Nephron (organoid): ENCODE data around the gene HACD1.

Source experiments
- H3K27ac Mint-ChIP-seq, 3 experiments: 2 replicates each; pipeline ENCODE4 v1.8.0; 2020; ENCODE audit warnings: mixed read lengths in 3 of 3, mild to moderate bottlenecking in 2 of 3, moderate library complexity in 1 of 3
- H3K27me3 Mint-ChIP-seq: 2 replicates; pipeline ENCODE4 v1.8.0; 2021; ENCODE audit warnings: low read depth, mild to moderate bottlenecking, moderate library complexity, mixed read lengths
- H3K36me3 Mint-ChIP-seq: 2 replicates; pipeline ENCODE4 v1.8.0; 2020; ENCODE audit warnings: low read depth, mixed read lengths
- H3K4me1 Mint-ChIP-seq: 2 replicates; pipeline ENCODE4 v1.8.0; 2020; ENCODE audit warnings: mixed read lengths
- H3K4me3 Mint-ChIP-seq, 3 experiments: 2 replicates each; pipeline ENCODE4 v1.8.0; 2020; ENCODE audit warnings: mild to moderate bottlenecking in 3 of 3, mixed read lengths in 3 of 3, moderate library complexity in 2 of 3
- H3K9me3 Mint-ChIP-seq: 2 replicates; pipeline ENCODE4 v1.8.0; 2020; ENCODE audit warnings: mixed read lengths
- TF ChIP-seq, protein P1 (sequence below), 3 experiments: fragments of 200-600 bp; sonication (generic); IDR thresholded peaks; one replicate each; pipeline ENCODE4 v1.5.0; 2021; ENCODE audit warnings: antibody characterized with exemption in 3 of 3; ENCODE audit not compliant: unreplicated experiment in 3 of 3

The HACD1 gene

DNA sequence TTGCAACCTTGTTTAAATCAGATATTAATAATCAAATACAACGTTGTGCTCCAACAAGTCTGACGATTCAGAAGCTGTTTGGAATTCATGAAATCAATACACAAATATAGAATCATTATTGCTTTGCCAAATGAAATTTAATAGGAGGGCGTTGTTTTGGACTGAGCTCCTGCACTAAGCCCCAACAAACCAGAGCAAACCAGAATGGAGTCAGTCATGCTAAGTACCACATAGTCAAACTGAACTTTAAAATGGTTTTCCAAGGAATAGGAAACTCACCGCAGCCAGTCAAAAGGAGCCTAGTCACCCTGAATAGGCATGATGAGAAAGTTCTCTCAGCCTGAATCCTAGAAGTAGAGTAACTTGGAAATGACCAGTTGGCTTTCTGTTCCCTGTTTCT, 53.7 kb downstream of the HACD1 start:
- H3K9me3 Mint-ChIP-seq: no peaks in the 10 kb centered on the region
- H3K36me3 Mint-ChIP-seq: no peaks in the 10 kb centered on the region
- H3K4me1 Mint-ChIP-seq: peaks cover 36% of the 10 kb centered on the region
- TF ChIP-seq, protein P1, sequence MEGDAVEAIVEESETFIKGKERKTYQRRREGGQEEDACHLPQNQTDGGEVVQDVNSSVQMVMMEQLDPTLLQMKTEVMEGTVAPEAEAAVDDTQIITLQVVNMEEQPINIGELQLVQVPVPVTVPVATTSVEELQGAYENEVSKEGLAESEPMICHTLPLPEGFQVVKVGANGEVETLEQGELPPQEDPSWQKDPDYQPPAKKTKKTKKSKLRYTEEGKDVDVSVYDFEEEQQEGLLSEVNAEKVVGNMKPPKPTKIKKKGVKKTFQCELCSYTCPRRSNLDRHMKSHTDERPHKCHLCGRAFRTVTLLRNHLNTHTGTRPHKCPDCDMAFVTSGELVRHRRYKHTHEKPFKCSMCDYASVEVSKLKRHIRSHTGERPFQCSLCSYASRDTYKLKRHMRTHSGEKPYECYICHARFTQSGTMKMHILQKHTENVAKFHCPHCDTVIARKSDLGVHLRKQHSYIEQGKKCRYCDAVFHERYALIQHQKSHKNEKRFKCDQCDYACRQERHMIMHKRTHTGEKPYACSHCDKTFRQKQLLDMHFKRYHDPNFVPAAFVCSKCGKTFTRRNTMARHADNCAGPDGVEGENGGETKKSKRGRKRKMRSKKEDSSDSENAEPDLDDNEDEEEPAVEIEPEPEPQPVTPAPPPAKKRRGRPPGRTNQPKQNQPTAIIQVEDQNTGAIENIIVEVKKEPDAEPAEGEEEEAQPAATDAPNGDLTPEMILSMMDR (IDR thresholded peaks at IDR 0.05; ENCODE audit: unreplicated experiment in 3 of 3): no peak
- no peak overlapping the region for H3K4me3 Mint-ChIP-seq
- peak overlapping the region in 2 of 3 experiments; percentile 52 to 70 for H3K27ac Mint-ChIP-seq
- no peaks in the 10 kb centered on the region for H3K27me3 Mint-ChIP-seq

GRCh38 chr10:17562614-17563013, 54.6 kb downstream of the HACD1 start:
- Mint-ChIP-seq H3K9me3 (no peaks in the 10 kb centered on the region), H3K27me3 (no peaks in the 10 kb centered on the region), H3K4me3 (peak overlapping the region in 1 of 3 experiments; percentile 10), H3K27ac (peak overlapping the region; percentile 52 to 70 (median 70)), H3K36me3 (no peaks in the 10 kb centered on the region), H3K4me1 (peaks cover 36% of the 10 kb centered on the region)
- TF ChIP-seq, protein P1 (IDR thresholded peaks at IDR 0.05; ENCODE audit: unreplicated experiment in 3 of 3): no peak

DNA sequence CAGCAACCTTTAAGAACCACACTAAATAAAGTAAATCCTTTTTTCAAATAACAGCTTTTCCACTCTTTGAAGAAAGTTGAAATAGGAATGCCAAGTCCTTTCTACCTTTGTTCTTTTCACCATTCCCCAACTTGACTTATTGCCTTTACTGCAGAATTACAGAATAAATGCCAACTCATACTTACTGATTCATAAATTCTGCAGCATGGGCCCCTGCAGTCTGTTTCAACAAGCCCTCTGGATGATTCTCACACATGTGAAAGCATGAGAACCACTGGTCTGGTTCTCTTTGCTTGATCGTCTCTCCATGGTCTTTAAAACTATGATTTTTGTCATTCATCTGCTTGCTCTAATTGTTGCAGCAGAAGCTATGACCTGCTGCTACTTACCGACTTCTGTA, 56.1 kb downstream of the HACD1 start:
- Mint-ChIP-seq H3K4me1 (peaks cover 36% of the 10 kb centered on the region), H3K4me3 (no peak overlapping the region), H3K27ac (peak overlapping the region in 2 of 3 experiments; percentile 32 to 52), H3K9me3 (no peaks in the 10 kb centered on the region), H3K36me3 (no peaks in the 10 kb centered on the region), H3K27me3 (no peaks in the 10 kb centered on the region)
- TF ChIP-seq, protein P1 (IDR thresholded peaks at IDR 0.05; ENCODE audit: unreplicated experiment in 3 of 3): no peak

GRCh38 chr10:17557459-17557858, 59.7 kb downstream of the HACD1 start:
- Mint-ChIP-seq H3K27ac (no peak overlapping the region), H3K27me3 (no peaks in the 10 kb centered on the region), H3K4me3 (no peak overlapping the region), H3K4me1 (peaks cover 15% of the 10 kb centered on the region), H3K9me3 (no peaks in the 10 kb centered on the region), H3K36me3 (no peaks in the 10 kb centered on the region)
- TF ChIP-seq, protein P1 (IDR thresholded peaks at IDR 0.05; ENCODE audit: unreplicated experiment in 3 of 3): no peak

DNA sequence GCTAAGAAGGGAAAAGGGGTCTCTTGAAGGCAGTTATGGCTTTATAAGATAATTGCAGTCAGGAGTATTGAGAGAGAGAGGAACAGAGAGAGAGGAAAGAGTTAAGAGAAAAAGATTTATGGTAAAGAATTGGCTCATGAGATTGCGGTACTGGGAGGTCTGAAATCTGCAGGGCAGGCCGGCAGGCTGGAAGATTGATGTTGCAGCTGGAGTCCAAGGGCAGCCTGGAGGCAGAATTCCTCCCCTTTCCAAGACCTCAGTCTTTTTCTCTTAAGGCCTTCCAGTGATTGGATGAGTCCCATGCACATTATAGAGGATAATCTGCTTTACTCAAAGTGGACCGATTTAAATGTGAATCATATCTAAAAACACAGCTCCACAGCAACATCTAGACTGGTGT, 68.4 kb downstream of the HACD1 start:
- H3K4me1 Mint-ChIP-seq: peaks cover 39% of the 10 kb centered on the region
- peak overlapping the region; percentile 44 to 94 (median 76) for H3K27ac Mint-ChIP-seq
- H3K27me3 Mint-ChIP-seq: peaks cover 4% of the 10 kb centered on the region
- TF ChIP-seq, protein P1 (IDR thresholded peaks at IDR 0.05; ENCODE audit: unreplicated experiment in 3 of 3): no peak
- H3K36me3 Mint-ChIP-seq: no peaks in the 10 kb centered on the region
- H3K4me3 Mint-ChIP-seq: peak overlapping the region in 1 of 3 experiments; percentile 1
- no peaks in the 10 kb centered on the region for H3K9me3 Mint-ChIP-seq

- Mint-ChIP-seq H3K4me1 (peaks cover 39% of the 10 kb centered on the region), H3K27me3 (peaks cover 4% of the 10 kb centered on the region)
- TF ChIP-seq, protein P1 (IDR thresholded peaks at IDR 0.05; ENCODE audit: unreplicated experiment in 3 of 3): no peak
These were observed 69.0 kb downstream of the HACD1 start for GRCh38 chr10:17548162-17548561.

More at GRCh38 chr10:17548162-17548561, 69.0 kb downstream of the HACD1 start:
- Mint-ChIP-seq H3K27ac (peak overlapping the region; percentile 44 to 94 (median 76)), H3K4me3 (peak overlapping the region in 1 of 3 experiments; percentile 1), H3K36me3 (no peaks in the 10 kb centered on the region), H3K9me3 (no peaks in the 10 kb centered on the region)
